GM19099 (cell line): ENCODE data around the gene DENND5B.

ENCODE experiments used
- POLR2A ChIP-seq: IDR thresholded peaks from 3 replicates; pipeline ENCODE4 v1.6.1; 2011; ENCODE audit warnings: low read depth; ENCODE audit not compliant: insufficient read length; ENCODE audit errors: extremely low read depth

DENND5B gene

DNA sequence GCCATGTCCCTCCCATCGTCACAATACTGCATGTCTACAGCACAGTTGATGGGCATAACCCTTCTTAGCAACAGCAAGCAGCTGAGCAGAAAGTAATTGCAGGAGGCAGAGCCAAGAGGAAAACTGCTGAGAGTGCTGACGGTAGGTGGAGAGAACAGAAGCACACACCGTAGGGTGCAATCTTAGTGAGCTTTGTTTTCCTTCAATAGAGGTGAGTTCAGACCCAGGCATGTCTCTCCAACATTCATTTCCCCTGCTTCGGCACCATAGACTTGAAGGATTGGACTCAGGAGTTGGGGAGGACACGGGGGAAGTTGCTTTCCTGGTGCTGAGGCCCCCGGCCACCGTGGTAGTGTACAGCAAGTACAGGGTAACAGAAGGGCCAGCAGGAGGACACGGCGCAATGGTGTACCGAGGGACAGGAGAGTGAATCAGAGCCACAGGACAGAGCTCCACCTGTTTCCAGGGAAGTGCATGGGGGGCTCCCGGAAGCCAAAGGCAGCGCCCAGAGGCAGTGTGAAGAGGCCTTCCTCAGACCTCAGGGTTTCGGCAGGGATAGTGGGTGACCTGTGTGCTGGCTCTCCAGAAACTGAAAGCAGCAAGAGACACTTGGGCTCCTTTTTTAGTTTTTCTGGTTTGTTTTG is 228.7 kb downstream of the DENND5B start:
- no peak for TF ChIP-seq POLR2A

GRCh38 chr12:31361730-31362114 is 229.2 kb downstream of the DENND5B start:
- TF ChIP-seq POLR2A = no peak

GRCh38 chr12:31355747-31356107 is 235.2 kb downstream of the DENND5B start:
- no peak for TF ChIP-seq POLR2A

DNA sequence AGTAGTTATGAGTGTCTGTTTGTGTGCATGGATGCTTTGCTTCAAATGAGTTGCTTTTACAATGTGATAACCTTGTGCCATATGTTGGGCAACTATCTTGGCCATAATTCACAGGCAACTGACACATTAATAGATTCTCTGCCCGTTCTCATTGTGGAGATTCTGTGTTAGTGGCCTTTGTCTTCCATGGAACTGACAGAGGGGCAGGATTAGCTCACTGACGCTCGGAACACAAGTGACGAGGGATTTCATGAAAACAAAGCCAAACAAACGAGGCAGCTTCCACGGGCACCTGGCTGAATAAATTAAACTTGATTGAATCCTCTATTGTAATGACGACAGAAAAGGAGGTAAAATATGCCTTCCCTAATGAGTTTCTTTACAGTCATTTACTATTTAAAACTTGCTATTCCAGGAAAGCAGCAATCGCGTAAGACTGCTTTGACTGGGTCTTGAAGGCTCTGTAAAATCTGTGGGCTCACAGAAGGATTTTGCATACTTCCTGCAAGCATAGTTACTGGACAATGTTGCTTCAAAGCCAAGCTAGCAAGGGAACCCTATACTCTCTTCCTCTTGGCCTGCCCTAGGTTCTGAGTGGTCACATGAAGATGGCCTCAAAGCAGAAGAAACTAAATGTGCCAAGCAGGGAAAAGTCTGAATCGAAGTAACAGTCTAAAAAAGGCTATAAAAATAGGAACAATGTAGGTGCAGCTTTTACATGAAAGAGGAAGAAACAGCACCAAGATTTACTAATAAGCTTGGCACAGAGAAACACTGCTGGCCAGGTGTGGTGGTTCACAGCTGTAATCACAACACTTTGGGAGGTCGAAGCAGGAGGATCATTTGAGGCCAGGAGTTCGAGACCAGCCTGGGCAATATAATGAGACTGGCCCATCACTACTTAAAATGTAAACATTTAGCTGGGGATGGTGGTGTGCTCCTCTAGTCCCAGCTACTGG is 236.9 kb downstream of the DENND5B start:
- TF ChIP-seq POLR2A = no peak

DNA sequence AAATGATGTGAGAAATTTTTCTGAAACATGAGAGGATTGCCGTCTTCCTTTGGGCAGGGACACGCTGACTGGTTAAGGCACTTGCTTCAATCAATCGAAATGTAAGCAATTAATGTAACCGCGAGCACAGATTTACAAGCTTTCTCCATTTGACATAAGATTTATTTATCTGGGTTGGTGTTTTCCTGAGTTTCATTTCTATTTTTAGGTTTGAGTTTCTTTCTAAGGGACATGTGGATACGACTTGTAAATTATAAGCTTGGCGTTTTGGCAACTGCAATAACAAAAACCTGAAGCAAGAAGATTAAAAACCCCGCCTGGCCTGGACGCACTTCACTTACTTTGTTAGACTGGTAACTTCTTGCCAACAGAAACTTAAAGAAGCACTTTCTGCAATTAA is 244.7 kb downstream of the DENND5B start:
- no peak for TF ChIP-seq POLR2A

DNA sequence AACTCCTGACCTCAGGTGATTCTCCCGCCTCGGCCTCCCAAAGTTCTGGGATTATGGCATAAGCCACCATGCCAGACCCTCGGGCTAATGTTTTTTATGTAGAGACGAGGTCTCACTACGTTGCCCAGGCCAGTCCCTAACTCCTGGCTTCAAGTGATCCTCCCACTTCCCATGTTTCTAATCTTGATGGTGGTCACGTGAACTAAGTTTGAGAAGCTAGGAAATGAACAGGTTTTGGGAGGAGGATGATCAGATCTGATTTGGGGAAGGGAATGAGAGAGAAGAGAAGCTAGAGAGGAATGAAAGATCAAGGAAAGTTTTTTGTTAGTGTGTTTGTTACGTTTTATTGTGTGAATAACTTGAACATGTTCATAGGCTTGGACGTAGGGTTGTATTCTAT is 247.8 kb downstream of the DENND5B start:
- TF ChIP-seq POLR2A = no peak

DNA sequence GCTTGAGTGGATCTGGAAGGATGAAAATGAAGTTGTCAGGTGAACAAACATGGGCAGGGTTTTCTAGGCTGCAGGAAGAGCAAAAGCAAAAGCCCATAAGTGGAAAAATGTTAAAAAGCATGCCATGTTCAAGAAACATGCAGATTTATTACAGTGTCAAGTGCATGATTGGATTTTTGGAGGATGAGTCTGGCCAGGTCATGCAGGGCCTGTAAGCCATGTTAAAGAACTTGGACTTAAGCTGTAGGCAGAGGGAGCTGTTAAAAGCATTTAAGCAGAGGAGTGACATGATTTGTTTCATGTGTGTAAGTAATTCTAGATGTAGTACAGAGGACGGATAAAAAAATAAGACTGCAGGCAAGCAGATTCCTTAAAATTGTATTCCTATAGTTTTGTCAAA is 248.7 kb downstream of the DENND5B start:
- TF ChIP-seq POLR2A = no peak

GRCh38 chr12:31339831-31340622 is 250.9 kb downstream of the DENND5B start:
- TF ChIP-seq POLR2A = no peak

- no peak for TF ChIP-seq POLR2A
These were observed 253.0 kb downstream of the DENND5B start for GRCh38 chr12:31337952-31338351.
